RPMI8226 (cell line): Measurements from ENCODE around the gene LIME1.

ENCODE experiments used
- DNase-seq: peaks from one replicate; pipeline ENCODE4 v3.0.0-alpha.2; 2015

The LIME1 gene

GRCh38 chr20:63697357-63697867, 39.1 kb upstream of the LIME1 start:
- DNase-seq, result no peak

GRCh38 chr20:63697868-63698545, 38.5 kb upstream of the LIME1 start:
- no peak for DNase-seq

- no peak for DNase-seq
These were observed 37.6 kb upstream of the LIME1 start for GRCh38 chr20:63698739-63699465.

- no peak for DNase-seq
These were observed 36.8 kb upstream of the LIME1 start for GRCh38 chr20:63699466-63700198.

GRCh38 chr20:63700199-63701050, 36.0 kb upstream of the LIME1 start:
- DNase-seq, result no peak

GRCh38 chr20:63701051-63701328, 35.5 kb upstream of the LIME1 start:
- DNase-seq, result no peak

- DNase-seq, result no peak
These were observed 35.0 kb upstream of the LIME1 start for GRCh38 chr20:63701329-63702035.

GRCh38 chr20:63702036-63702665, 34.3 kb upstream of the LIME1 start:
- no peak for DNase-seq

- no peak for DNase-seq
These were observed 33.6 kb upstream of the LIME1 start for GRCh38 chr20:63702751-63703470.

GRCh38 chr20:63703471-63703975, 32.9 kb upstream of the LIME1 start:
- DNase-seq, result no peak

GRCh38 chr20:63703976-63704748, 32.3 kb upstream of the LIME1 start:
- no peak for DNase-seq

GRCh38 chr20:63704749-63705117, 31.7 kb upstream of the LIME1 start:
- no peak for DNase-seq

- DNase-seq, result no peak
These were observed 31.0 kb upstream of the LIME1 start for GRCh38 chr20:63705232-63706026.

- DNase-seq, result no peak
These were observed 30.3 kb upstream of the LIME1 start for GRCh38 chr20:63706027-63706695.

GRCh38 chr20:63706852-63707557, 29.5 kb upstream of the LIME1 start:
- peak; percentile 83 for DNase-seq

- peak; percentile 93 for DNase-seq
These were observed 28.7 kb upstream of the LIME1 start, which contains the start of the genes ARFRP1 and ZGPAT for GRCh38 chr20:63707558-63708300. TSS of gene ARFRP1 (minus strand) at chr20:63707976. CDS start at chr20:63707091, 885 bp downstream. TSS of gene ZGPAT (plus strand) at chr20:63708039. CDS start at chr20:63708581, 542 bp downstream.
